SK-MEL-5 (cell line): ENCODE measurements around the gene NAP1L1. TPM values are rescaled to one million over a fixed set of nuclear protein-coding genes. Genes with fewer than 3 reads are reported as not detected.
"Not testable (repeated sequence)": the region's sequence is repeated elsewhere in the genome, so short reads cannot be mapped to it uniquely, and the experiment has no call there.

Experiments
- DNase-seq: peaks from one replicate; pipeline ENCODE4 v3.0.0-alpha.2; 2016; ENCODE audit warnings: low read depth, low spot score
- in situ Hi-C: cut with HindIII; loops from 2 replicates; pipeline ENCODE4 v1.10.0; 2016; ENCODE audit warnings: low sequenced_read_pairs, high pct_unique_total_duplicates, low pct_unique_long_range_greater_than_20kb
- total RNA-seq: library from RNA; depleted of rRNA; stranded (reverse); fragments of >200 nt; shearing (Covaris generic); gene quantifications from 2 replicates; pipeline ENCODE4 v1.2.3, GENCODE V29; 2014; rRNA removed

NAP1L1 gene
- total RNA-seq, 1 experiment from 2014 or later: 255 TPM

GRCh38 chr12:76007640-76008039, 76.8 kb downstream of the NAP1L1 start:
- in situ Hi-C loops: no loop called here
- no peak for DNase-seq

- in situ Hi-C loops: no loop called here
- DNase-seq: no peak
Observed at GRCh38 chr12:76006028-76006925, 78.2 kb downstream of the NAP1L1 start.

GRCh38 chr12:76003355-76003638, 81.2 kb downstream of the NAP1L1 start:
- in situ Hi-C loops: no loop called here

GRCh38 chr12:76002598-76003354, 81.7 kb downstream of the NAP1L1 start:
- in situ Hi-C loops: no loop called here
- no peak for DNase-seq

More at GRCh38 chr12:76003355-76003638, 81.2 kb downstream of the NAP1L1 start:
- no peak for DNase-seq

- no peak for DNase-seq
- in situ Hi-C loops: no loop called here
Observed at GRCh38 chr12:75998292-75999063, 86.0 kb downstream of the NAP1L1 start.

GRCh38 chr12:75997658-75998057, 86.8 kb downstream of the NAP1L1 start:
- in situ Hi-C loops: no loop called here
- DNase-seq: no peak

GRCh38 chr12:75996861-75997447, 87.5 kb downstream of the NAP1L1 start:
- in situ Hi-C loops: no loop called here
- no peak for DNase-seq

- in situ Hi-C loops: no loop called here
- no peak for DNase-seq
Observed at GRCh38 chr12:75995691-75996090, 88.8 kb downstream of the NAP1L1 start.

GRCh38 chr12:75994069-75994740, 90.3 kb downstream of the NAP1L1 start:
- in situ Hi-C loops: no loop called here
- no peak for DNase-seq

- in situ Hi-C loops: no loop called here
- DNase-seq: no peak
Observed at GRCh38 chr12:75991753-75992152, 92.7 kb downstream of the NAP1L1 start.

GRCh38 chr12:75990189-75990912, 94.1 kb downstream of the NAP1L1 start:
- no peak for DNase-seq
- in situ Hi-C loops: no loop called here

- DNase-seq, in situ Hi-C loops: not testable (repeated sequence)
Observed at GRCh38 chr12:75987709-75988108, 96.8 kb downstream of the NAP1L1 start.

Other genes starting within 250 kb of the NAP1L1 start
- 108 and 115 TPM in 2 replicates for gene PHLDA1, start 52.9 kb downstream of the NAP1L1 start, total RNA-seq